Measurements from ENCODE around the gene KCNJ10. TPM values are rescaled to one million over a fixed set of nuclear protein-coding genes. Genes with fewer than 3 reads are reported as not detected.

Gene KCNJ10
- total RNA-seq, 1 experiment from 2014 or later = 1.4 TPM

GRCh38 chr1:160117300-160117699 lies 47.3 kb upstream of the KCNJ10 start (continued):
- no peak for TF ChIP-seq KAT7 (CRISPR knock-in tag; IDR thresholded peaks at IDR 0.05; ENCODE audit: borderline replicate concordance)
- TF ChIP-seq NFE2L1 (CRISPR knock-in tag; IDR thresholded peaks at IDR 0.05) = no peak
- no peak for TF ChIP-seq HMGXB4 (CRISPR knock-in tag; IDR thresholded peaks at IDR 0.05)
- TF ChIP-seq ZNF425 (CRISPR knock-in tag; conservative IDR thresholded peaks at IDR 0.05) = no peak
- TF ChIP-seq GTF2I (CRISPR knock-in tag; conservative IDR thresholded peaks at IDR 0.05) = no peak
- no peak for TF ChIP-seq AFF4 (CRISPR knock-in tag; IDR thresholded peaks at IDR 0.05; ENCODE audit: borderline replicate concordance)

GRCh38 chr1:160116283-160117147 lies 46.6 kb upstream of the KCNJ10 start:
- peak overlapping the region; percentile 75 for H3K4me3 Mint-ChIP-seq
- H3K27ac Mint-ChIP-seq = no peak overlapping the region
- DNase-seq (ENCODE audit: low spot score) (no peak), ATAC-seq (no peak)
- H3K36me3 Mint-ChIP-seq = no peaks in the 10 kb centered on the region
- H3K27me3 Mint-ChIP-seq (ENCODE audit: low read depth) = peaks cover 2% of the 10 kb centered on the region; the same call in 1 of the 2 replicates
- ChIA-PET CTCF (interaction anchor here (0.8 to 5.1 kb wide), 23 partner anchors 12 to 284 kb away, joined by 3 to 83 read pairs (median 6); partner anchors contain the start of genes IGSF8 and VANGL2), POLR2A (interaction anchor here (1.2 kb wide), 1 partner anchor 18 kb away, joined by 4 read pairs; no protein-coding TSS in a partner anchor)
- TF ChIP-seq ZBTB21 (CRISPR knock-in tag; IDR thresholded peaks at IDR 0.05; ENCODE audit: borderline replicate concordance) (no peak), GABPB1 (CRISPR knock-in tag; IDR thresholded peaks at IDR 0.05) (no peak), ATF6 (CRISPR knock-in tag; IDR thresholded peaks at IDR 0.05) (no peak), ETV6 (CRISPR knock-in tag; IDR thresholded peaks at IDR 0.05) (no peak), ERG (CRISPR knock-in tag; IDR thresholded peaks at IDR 0.05) (no peak), USF1 (CRISPR knock-in tag; IDR thresholded peaks at IDR 0.05) (no peak), CDX4 (CRISPR knock-in tag; IDR thresholded peaks at IDR 0.05; ENCODE audit: borderline replicate concordance) (no peak), ZMAT4 (CRISPR knock-in tag; IDR thresholded peaks at IDR 0.05) (no peak), ZNF512 (CRISPR knock-in tag; IDR thresholded peaks at IDR 0.05; ENCODE audit: borderline replicate concordance) (no peak), TCF7 (CRISPR knock-in tag; IDR thresholded peaks at IDR 0.05; ENCODE audit: low read depth) (no peak)
- no peaks in the 10 kb centered on the region for H3K9me3 Mint-ChIP-seq
- H3K4me1 Mint-ChIP-seq = peaks cover 63% of the 10 kb centered on the region

All from WTC11 (cell line).